ENCODE results near the gene GBP6. TPM values are rescaled to one million over a fixed set of nuclear protein-coding genes. Genes with fewer than 3 reads are reported as not detected.

GBP6 gene
- total and polyA plus RNA-seq, 4 donors = 0.05 to 0.08 TPM; not detected in 2

DNA sequence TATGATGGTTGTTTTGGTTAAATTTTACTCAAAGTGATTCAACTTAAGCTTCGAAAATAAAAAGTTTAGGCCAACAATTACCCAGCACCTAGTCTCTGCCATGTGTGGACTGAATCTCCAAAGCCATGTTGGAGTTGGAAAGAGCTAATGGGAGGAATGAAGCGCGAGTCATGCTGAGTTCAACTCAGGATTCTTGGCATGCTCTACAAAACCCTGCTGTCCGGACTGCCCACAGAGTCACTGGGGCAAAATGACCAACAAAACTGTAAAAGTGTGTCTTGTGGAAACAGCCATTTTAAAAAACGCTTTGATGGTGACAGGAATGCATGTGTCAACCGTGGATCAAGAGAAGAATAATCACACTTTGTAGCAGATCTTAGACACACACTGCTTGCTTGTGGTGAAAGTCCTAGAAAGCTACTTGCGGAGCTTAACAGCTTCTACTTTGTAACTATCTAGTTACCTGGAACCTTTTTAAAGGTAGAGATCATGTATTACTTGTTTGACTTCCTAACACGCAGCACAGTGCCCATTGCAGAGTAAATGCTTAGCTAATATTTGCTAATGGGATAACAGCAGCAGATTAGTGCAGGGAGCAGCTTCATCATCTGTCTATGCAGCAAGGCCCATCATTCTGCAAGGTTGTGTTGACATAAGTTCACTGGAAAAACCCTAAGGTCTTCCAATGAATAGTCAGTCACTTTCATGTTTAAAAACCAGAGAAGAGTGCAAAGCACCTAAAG, 7.0 kb upstream of the GBP6 start (continued):
- TF ChIP-seq, protein P1, sequence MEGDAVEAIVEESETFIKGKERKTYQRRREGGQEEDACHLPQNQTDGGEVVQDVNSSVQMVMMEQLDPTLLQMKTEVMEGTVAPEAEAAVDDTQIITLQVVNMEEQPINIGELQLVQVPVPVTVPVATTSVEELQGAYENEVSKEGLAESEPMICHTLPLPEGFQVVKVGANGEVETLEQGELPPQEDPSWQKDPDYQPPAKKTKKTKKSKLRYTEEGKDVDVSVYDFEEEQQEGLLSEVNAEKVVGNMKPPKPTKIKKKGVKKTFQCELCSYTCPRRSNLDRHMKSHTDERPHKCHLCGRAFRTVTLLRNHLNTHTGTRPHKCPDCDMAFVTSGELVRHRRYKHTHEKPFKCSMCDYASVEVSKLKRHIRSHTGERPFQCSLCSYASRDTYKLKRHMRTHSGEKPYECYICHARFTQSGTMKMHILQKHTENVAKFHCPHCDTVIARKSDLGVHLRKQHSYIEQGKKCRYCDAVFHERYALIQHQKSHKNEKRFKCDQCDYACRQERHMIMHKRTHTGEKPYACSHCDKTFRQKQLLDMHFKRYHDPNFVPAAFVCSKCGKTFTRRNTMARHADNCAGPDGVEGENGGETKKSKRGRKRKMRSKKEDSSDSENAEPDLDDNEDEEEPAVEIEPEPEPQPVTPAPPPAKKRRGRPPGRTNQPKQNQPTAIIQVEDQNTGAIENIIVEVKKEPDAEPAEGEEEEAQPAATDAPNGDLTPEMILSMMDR (IDR thresholded peaks at IDR 0.05; ENCODE audit: low read depth, low read length, missing input control) = no peak
- TF ChIP-seq, protein P2, sequence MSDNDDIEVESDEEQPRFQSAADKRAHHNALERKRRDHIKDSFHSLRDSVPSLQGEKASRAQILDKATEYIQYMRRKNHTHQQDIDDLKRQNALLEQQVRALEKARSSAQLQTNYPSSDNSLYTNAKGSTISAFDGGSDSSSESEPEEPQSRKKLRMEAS (IDR thresholded peaks at IDR 0.05) = no peak
- TF ChIP-seq ATF3 (IDR thresholded peaks at IDR 0.05) = no peak
- no peak for TF ChIP-seq TAF1 (conservative IDR thresholded peaks at IDR 0.05)
- TF ChIP-seq GABPA (IDR thresholded peaks at IDR 0.05 in 1 of 2, conservative IDR thresholded peaks at IDR 0.05 in 1 of 2) = no peak

- WGBS = 10% methylated on average over 8 of the region's 8 CpGs
- Histone ChIP-seq H3K27me3 (ENCODE audit: control insufficient read depth in 4 of 4, insufficient read depth in 4 of 4, low read length in 3 of 4) (no peaks in the 10 kb centered on the region), H3K4me3 (ENCODE audit: low read depth in 1 of 3, low read length in 3 of 3) (peak overlapping the region in 1 of 3 donors; percentile 22), H3K4me1 (ENCODE audit: control insufficient read depth in 4 of 4, insufficient read depth in 4 of 4, low read length in 3 of 4) (peaks cover 0 to 13% (median 4%) of the 10 kb centered on the region in 4 donors), H3K9ac (ENCODE audit: low read depth in 1 of 2, low read length in 2 of 2) (peak overlapping the region; percentile 13 to 53), H3K36me3 (ENCODE audit: control insufficient read depth in 4 of 4, insufficient read depth in 3 of 4, low read depth in 1 of 4, low read length in 3 of 4) (no peaks in the 10 kb centered on the region), H3K27ac (ENCODE audit: low read depth in 1 of 2, low read length in 2 of 2) (peak overlapping the region; percentile 4 to 82), H3K9me3 (ENCODE audit: control insufficient read depth in 4 of 4, low read length in 3 of 4) (no peaks in the 10 kb centered on the region)
- TF ChIP-seq RAD21 (IDR thresholded peaks at IDR 0.05) (peak; percentile 96 to 98), YY1 (IDR thresholded peaks at IDR 0.05) (peak; percentile 50), TAF1 (conservative IDR thresholded peaks at IDR 0.05) (no peak), EGR1 (IDR thresholded peaks at IDR 0.05; ENCODE audit: low read depth in 2 of 2) (no peak), JUND (IDR thresholded peaks at IDR 0.05) (peak in 1 of 2 donors; percentile 11), HNF4A (conservative IDR thresholded peaks at IDR 0.05) (peak; percentile 55 to 88), HNF4G (IDR thresholded peaks at IDR 0.05) (peak; percentile 13), GABPA (IDR thresholded peaks at IDR 0.05 in 1 of 2, conservative IDR thresholded peaks at IDR 0.05 in 1 of 2) (no peak), RXRA (IDR thresholded peaks at IDR 0.05) (peak; percentile 35 to 58), SP1 (IDR thresholded peaks at IDR 0.05) (peak; percentile 64)
- TF ChIP-seq, protein P1 (IDR thresholded peaks at IDR 0.05; ENCODE audit: low read depth, low read length, missing input control) = peak; percentile 84
- DNase-seq (ENCODE audit: low spot score) = peak; percentile 74
These were observed 5.5 kb upstream of the GBP6 start for GRCh38 chr1:89358287-89358893.

GRCh38 chr1:89360716-89361115, 3.1 kb upstream of the GBP6 start:
- H3K9ac ChIP-seq (ENCODE audit: low read depth in 1 of 2, low read length in 2 of 2) = no peak overlapping the region
- H3K27ac ChIP-seq (ENCODE audit: low read depth in 1 of 2, low read length in 2 of 2) = no peak overlapping the region
- H3K27me3 ChIP-seq (ENCODE audit: control insufficient read depth in 4 of 4, insufficient read depth in 4 of 4, low read length in 3 of 4) = no peaks in the 10 kb centered on the region
- H3K4me1 ChIP-seq (ENCODE audit: control insufficient read depth in 4 of 4, insufficient read depth in 4 of 4, low read length in 3 of 4) = peaks cover 0 to 13% (median 4%) of the 10 kb centered on the region in 4 donors
- no peak overlapping the region for H3K4me3 ChIP-seq (ENCODE audit: low read depth in 1 of 3, low read length in 3 of 3)
- TF ChIP-seq YY1 (IDR thresholded peaks at IDR 0.05) = no peak
- no peak for TF ChIP-seq NR2F2 (IDR thresholded peaks at IDR 0.05)
- no peak for DNase-seq (ENCODE audit: low spot score)
- no peaks in the 10 kb centered on the region for H3K9me3 ChIP-seq (ENCODE audit: control insufficient read depth in 4 of 4, low read length in 3 of 4)
- WGBS = 90% methylated on average over 1 of the region's 1 CpG
- H3K36me3 ChIP-seq (ENCODE audit: control insufficient read depth in 4 of 4, insufficient read depth in 3 of 4, low read depth in 1 of 4, low read length in 3 of 4) = no peaks in the 10 kb centered on the region

All from liver (tissue), 9 donors.